Ectodermal cell (in vitro differentiated cells): ENCODE measurements around the gene AKIP1.
A peak's percentile ranks its signal among the peaks of the same experiment; 100 is the strongest.

Experiments
- H3K27ac ChIP-seq: 2 replicates; pipeline ENCODE4 v1.7.0; 2013; ENCODE audit warnings: mild to moderate bottlenecking, low read depth, low read length; ENCODE audit not compliant: insufficient read depth, poor library complexity, severe bottlenecking
- H3K27me3 ChIP-seq: 2 replicates; pipeline ENCODE4 v1.7.0; 2013; ENCODE audit warnings: mild to moderate bottlenecking, low read length; ENCODE audit not compliant: insufficient read depth, control insufficient read depth, poor library complexity, severe bottlenecking
- H3K36me3 ChIP-seq: one replicate; pipeline ENCODE4 v1.7.0; 2013; ENCODE audit warnings: low read length; ENCODE audit not compliant: control insufficient read depth, insufficient read depth
- H3K4me1 ChIP-seq: one replicate; pipeline ENCODE4 v1.7.0; 2013; ENCODE audit warnings: low read length; ENCODE audit not compliant: control insufficient read depth, insufficient read depth
- H3K4me3 ChIP-seq: 2 replicates; pipeline ENCODE4 v1.7.0; 2013; ENCODE audit warnings: low read depth, low read length, control low read depth; ENCODE audit not compliant: insufficient read depth
- H3K9me3 ChIP-seq: 2 replicates; pipeline ENCODE4 v1.7.0; 2013; ENCODE audit warnings: mild to moderate bottlenecking, low read length, moderate library complexity; ENCODE audit not compliant: control insufficient read depth
- WGBS, 2 experiments: methylation state at CpG; one replicate each; pipeline ENCODE4 v1.1.7; 2013; ENCODE audit warnings: missing lambda C conversion rate in 2 of 2; 5-methylcytosine and 5-hydroxymethylcytosine counted together

The AKIP1 gene

GRCh38 chr11:8914661-8915018 lies 3.7 kb downstream of the AKIP1 start:
- Histone ChIP-seq H3K36me3 (peaks cover 14% of the 10 kb centered on the region), H3K9me3 (no peaks in the 10 kb centered on the region), H3K27me3 (peaks cover 5% of the 10 kb centered on the region), H3K4me1 (peaks cover 19% of the 10 kb centered on the region), H3K27ac (no peak overlapping the region), H3K4me3 (no peak overlapping the region)
- WGBS, 2 experiments: 94 to 97% methylated on average over 4 of the region's 4 CpGs

- no peaks in the 10 kb centered on the region for H3K9me3 ChIP-seq
- H3K27ac ChIP-seq: peak overlapping the region; percentile 91
- H3K4me1 ChIP-seq: peaks cover 19% of the 10 kb centered on the region
- H3K4me3 ChIP-seq: no peak overlapping the region
- WGBS, 2 experiments: 61 to 72% methylated on average over 5 of the region's 5 CpGs
- no peaks in the 10 kb centered on the region for H3K27me3 ChIP-seq
- H3K36me3 ChIP-seq: peaks cover 29% of the 10 kb centered on the region
Measured at GRCh38 chr11:8917157-8917825, 6.3 kb downstream of the AKIP1 start.

GRCh38 chr11:8922691-8923090 lies 11.7 kb downstream of the AKIP1 start:
- H3K4me3 ChIP-seq: no peak overlapping the region
- H3K27ac ChIP-seq: no peak overlapping the region
- no peaks in the 10 kb centered on the region for H3K27me3 ChIP-seq
- peaks cover 32% of the 10 kb centered on the region for H3K36me3 ChIP-seq
- H3K4me1 ChIP-seq: no peaks in the 10 kb centered on the region
- 93 to 94% methylated on average over 4 to 5 of the region's 5 CpGs for WGBS, 2 experiments
- no peaks in the 10 kb centered on the region for H3K9me3 ChIP-seq

- Histone ChIP-seq H3K27ac (no peak overlapping the region), H3K36me3 (peaks cover 10% of the 10 kb centered on the region), H3K27me3 (no peaks in the 10 kb centered on the region), H3K4me1 (no peaks in the 10 kb centered on the region), H3K4me3 (no peak overlapping the region), H3K9me3 (no peaks in the 10 kb centered on the region)
- WGBS, 2 experiments: 91 to 96% methylated on average over 5 of the region's 5 CpGs
Measured at GRCh38 chr11:8925711-8926110, 14.7 kb downstream of the AKIP1 start.

GRCh38 chr11:8926236-8926635 lies 15.2 kb downstream of the AKIP1 start:
- H3K9me3 ChIP-seq: no peaks in the 10 kb centered on the region
- H3K36me3 ChIP-seq: peaks cover 5% of the 10 kb centered on the region
- no peak overlapping the region for H3K4me3 ChIP-seq
- H3K4me1 ChIP-seq: no peaks in the 10 kb centered on the region
- no peaks in the 10 kb centered on the region for H3K27me3 ChIP-seq
- no peak overlapping the region for H3K27ac ChIP-seq
- WGBS, 2 experiments: 89 to 94% methylated on average over 5 of the region's 5 CpGs

GRCh38 chr11:8927233-8927632 lies 16.2 kb downstream of the AKIP1 start:
- no peak overlapping the region for H3K27ac ChIP-seq
- H3K36me3 ChIP-seq: peaks cover 3% of the 10 kb centered on the region
- no peaks in the 10 kb centered on the region for H3K27me3 ChIP-seq
- H3K9me3 ChIP-seq: no peaks in the 10 kb centered on the region
- WGBS, 2 experiments: 94% methylated on average over 5 of the region's 5 CpGs
- no peaks in the 10 kb centered on the region for H3K4me1 ChIP-seq
- H3K4me3 ChIP-seq: no peak overlapping the region

- Histone ChIP-seq H3K36me3 (no peaks in the 10 kb centered on the region), H3K4me1 (peaks cover 7% of the 10 kb centered on the region), H3K27me3 (no peaks in the 10 kb centered on the region), H3K4me3 (no peak overlapping the region), H3K9me3 (no peaks in the 10 kb centered on the region), H3K27ac (no peak overlapping the region)
- 92% methylated on average over 4 of the region's 4 CpGs for WGBS, 2 experiments
Measured at GRCh38 chr11:8928205-8928604, 17.2 kb downstream of the AKIP1 start.

- Histone ChIP-seq H3K9me3 (no peaks in the 10 kb centered on the region), H3K4me3 (no peak overlapping the region), H3K4me1 (peaks cover 7% of the 10 kb centered on the region), H3K27me3 (no peaks in the 10 kb centered on the region), H3K36me3 (no peaks in the 10 kb centered on the region), H3K27ac (no peak overlapping the region)
- WGBS, 2 experiments: 94 to 95% methylated on average over 9 of the region's 9 CpGs
Measured at GRCh38 chr11:8928981-8929615, 18.1 kb downstream of the AKIP1 start.

- Histone ChIP-seq H3K27ac (no peak overlapping the region), H3K36me3 (no peaks in the 10 kb centered on the region), H3K9me3 (no peaks in the 10 kb centered on the region), H3K4me1 (peaks cover 15% of the 10 kb centered on the region), H3K4me3 (no peak overlapping the region), H3K27me3 (no peaks in the 10 kb centered on the region)
- 89 to 91% methylated on average over 12 of the region's 12 CpGs for WGBS, 2 experiments
Measured at GRCh38 chr11:8930456-8931175, 19.6 kb downstream of the AKIP1 start.

- Histone ChIP-seq H3K27ac (no peak within 1 kb of the TSS), H3K36me3 (no peaks in the 10 kb centered on the region), H3K9me3 (no peaks in the 10 kb centered on the region), H3K4me3 (no peak within 1 kb of the TSS), H3K4me1 (peaks cover 15% of the 10 kb centered on the region), H3K27me3 (no peaks in the 10 kb centered on the region)
- 71 to 78% methylated on average over 12 of the region's 12 CpGs for WGBS, 2 experiments
Measured at GRCh38 chr11:8932564-8933180, 21.7 kb downstream of the AKIP1 start, which contains the start of gene C11orf16. Gene C11orf16 (minus strand): TSS chr11:8932947. CDS start chr11:8932308, 639 bp downstream.
